Stomach (tissue), 4 donors: ENCODE data around the gene ARPC1A.

Experiments used
- CTCF ChIP-seq, 7 experiments: fragments of 450-650 bp in 4 of 7; fragments of 200-600 bp in 3 of 7; sonication (generic) in 3 of 7; IDR thresholded peaks; one replicate each; pipeline ENCODE4 v1.5.1; 2016 to 2019; ENCODE audit warnings: antibody characterized with exemption in 7 of 7, control low read depth in 2 of 7, mild to moderate bottlenecking in 1 of 7
- POLR2A ChIP-seq, 4 donors: fragments of 450-650 bp; IDR thresholded peaks; one replicate each; pipeline ENCODE4 v1.6.1; 2016; ENCODE audit warnings: antibody characterized with exemption in 4 of 4, control low read depth in 2 of 4, mild to moderate bottlenecking in 1 of 4, moderate library complexity in 1 of 4

GRCh38 chr7:99397297-99397983 is 71.7 kb downstream of the ARPC1A start:
- TF ChIP-seq CTCF (IDR thresholded peaks at IDR 0.05) (no peak), POLR2A (IDR thresholded peaks at IDR 0.05) (no peak)
